ENCODE data around the gene MICAL2.

MICAL2 gene

DNA sequence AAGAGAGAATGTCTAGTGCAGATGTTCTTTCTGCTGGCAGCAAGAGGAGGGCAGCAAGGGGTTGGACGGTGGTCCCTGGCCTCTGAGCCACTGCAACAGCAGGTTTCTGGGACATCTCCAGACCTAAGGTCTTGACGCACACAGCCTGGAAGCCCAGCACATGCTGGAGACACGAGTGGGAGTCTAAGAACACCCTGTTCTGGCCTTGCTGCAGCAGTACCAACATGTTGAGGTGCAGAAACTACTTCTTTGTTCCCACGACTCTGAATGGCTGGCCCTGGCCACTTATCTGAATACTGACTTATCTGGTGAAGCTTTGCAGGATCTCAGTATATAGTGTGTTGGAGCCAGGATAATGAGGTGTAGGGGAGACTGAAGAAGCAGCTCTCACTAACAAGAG lies 6.8 kb downstream of the MICAL2 start:
- no peaks in the 10 kb centered on the region for H3K9me3 ChIP-seq
- no peaks in the 10 kb centered on the region for H3K36me3 ChIP-seq
- H3K4me3 ChIP-seq (ENCODE audit: low read depth, low read length), result no peak overlapping the region
- TF ChIP-seq, protein P1, sequence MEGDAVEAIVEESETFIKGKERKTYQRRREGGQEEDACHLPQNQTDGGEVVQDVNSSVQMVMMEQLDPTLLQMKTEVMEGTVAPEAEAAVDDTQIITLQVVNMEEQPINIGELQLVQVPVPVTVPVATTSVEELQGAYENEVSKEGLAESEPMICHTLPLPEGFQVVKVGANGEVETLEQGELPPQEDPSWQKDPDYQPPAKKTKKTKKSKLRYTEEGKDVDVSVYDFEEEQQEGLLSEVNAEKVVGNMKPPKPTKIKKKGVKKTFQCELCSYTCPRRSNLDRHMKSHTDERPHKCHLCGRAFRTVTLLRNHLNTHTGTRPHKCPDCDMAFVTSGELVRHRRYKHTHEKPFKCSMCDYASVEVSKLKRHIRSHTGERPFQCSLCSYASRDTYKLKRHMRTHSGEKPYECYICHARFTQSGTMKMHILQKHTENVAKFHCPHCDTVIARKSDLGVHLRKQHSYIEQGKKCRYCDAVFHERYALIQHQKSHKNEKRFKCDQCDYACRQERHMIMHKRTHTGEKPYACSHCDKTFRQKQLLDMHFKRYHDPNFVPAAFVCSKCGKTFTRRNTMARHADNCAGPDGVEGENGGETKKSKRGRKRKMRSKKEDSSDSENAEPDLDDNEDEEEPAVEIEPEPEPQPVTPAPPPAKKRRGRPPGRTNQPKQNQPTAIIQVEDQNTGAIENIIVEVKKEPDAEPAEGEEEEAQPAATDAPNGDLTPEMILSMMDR (IDR thresholded peaks at IDR 0.05; ENCODE audit: low read depth, low read length), result no peak
- no peaks in the 10 kb centered on the region for H3K27me3 ChIP-seq
- H3K4me1 ChIP-seq, result no peaks in the 10 kb centered on the region
- DNase-seq, result no peak

DNA sequence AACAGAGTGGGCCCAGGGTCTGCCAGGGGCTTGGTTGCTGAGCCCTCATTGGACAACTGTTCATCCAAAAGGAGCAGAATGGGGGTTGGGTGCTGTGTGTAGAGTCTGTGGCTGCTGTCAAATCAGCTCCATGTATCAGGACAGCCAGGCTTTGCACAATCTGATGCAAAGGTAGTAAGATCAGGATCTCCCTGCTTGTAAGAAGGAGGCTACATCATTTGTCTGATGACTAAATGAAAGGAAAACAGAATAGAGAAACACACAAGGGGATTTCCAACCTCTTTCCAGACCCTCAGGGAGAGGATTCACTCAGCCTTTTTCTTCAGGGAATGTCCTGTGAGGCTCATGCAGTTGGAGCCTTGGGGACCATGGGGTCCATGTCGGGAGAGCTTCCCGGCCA lies 7.2 kb downstream of the MICAL2 start:
- DNase-seq, result no peak
- no peaks in the 10 kb centered on the region for H3K36me3 ChIP-seq
- H3K9me3 ChIP-seq, result no peaks in the 10 kb centered on the region
- TF ChIP-seq, protein P1 (IDR thresholded peaks at IDR 0.05; ENCODE audit: low read depth, low read length), result no peak
- no peak overlapping the region for H3K4me3 ChIP-seq (ENCODE audit: low read depth, low read length)
- H3K4me1 ChIP-seq, result no peaks in the 10 kb centered on the region
- no peaks in the 10 kb centered on the region for H3K27me3 ChIP-seq

DNA sequence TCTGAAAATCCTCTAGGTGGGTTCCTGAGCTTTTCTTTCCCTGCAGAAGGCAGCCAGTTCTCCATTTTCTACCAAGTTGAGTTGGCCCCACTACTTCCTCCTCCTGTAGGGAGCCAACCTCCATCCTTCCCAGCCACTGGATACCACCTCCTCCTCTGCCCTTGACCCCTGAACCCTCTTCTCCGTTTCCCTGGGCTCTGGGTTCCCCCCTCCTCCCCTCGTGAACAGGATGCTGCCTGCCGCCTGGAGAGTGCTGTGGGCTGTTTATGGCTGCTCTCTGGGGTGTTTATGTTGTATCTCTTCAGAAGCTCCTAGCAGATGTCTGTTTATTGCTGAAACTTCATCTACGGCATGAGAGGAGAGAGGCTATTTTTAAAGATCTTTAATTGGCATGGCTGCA lies 8.6 kb downstream of the MICAL2 start:
- no peak for DNase-seq
- no peaks in the 10 kb centered on the region for H3K9me3 ChIP-seq
- no peaks in the 10 kb centered on the region for H3K27me3 ChIP-seq
- no peaks in the 10 kb centered on the region for H3K4me1 ChIP-seq
- H3K4me3 ChIP-seq (ENCODE audit: low read depth, low read length), result no peak overlapping the region
- no peaks in the 10 kb centered on the region for H3K36me3 ChIP-seq
- TF ChIP-seq, protein P1 (IDR thresholded peaks at IDR 0.05; ENCODE audit: low read depth, low read length), result no peak

DNA sequence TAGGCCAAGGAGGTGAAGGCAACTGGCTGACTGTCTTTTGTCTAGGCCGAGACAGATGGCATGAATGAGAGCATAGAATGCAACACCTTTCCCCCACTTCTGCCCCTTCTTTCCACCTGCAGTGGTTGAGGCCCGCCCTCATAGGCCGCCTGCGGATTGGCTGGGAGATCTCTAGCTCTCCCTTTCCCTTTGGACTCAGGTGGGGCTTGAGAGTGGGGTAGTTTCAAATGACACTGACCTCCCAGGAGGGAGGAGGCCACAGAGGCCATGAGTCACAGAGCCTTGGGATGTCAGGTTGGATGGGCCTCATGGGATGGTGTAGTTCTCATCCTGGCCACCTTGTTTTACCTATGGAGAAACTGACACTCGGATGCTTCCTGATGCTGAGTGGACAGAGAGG lies 9.1 kb downstream of the MICAL2 start:
- Histone ChIP-seq H3K4me1 (no peaks in the 10 kb centered on the region), H3K36me3 (no peaks in the 10 kb centered on the region), H3K9me3 (no peaks in the 10 kb centered on the region), H3K4me3 (ENCODE audit: low read depth, low read length) (no peak overlapping the region), H3K27me3 (no peaks in the 10 kb centered on the region)
- TF ChIP-seq, protein P1 (IDR thresholded peaks at IDR 0.05; ENCODE audit: low read depth, low read length), result no peak
- DNase-seq, result no peak

DNA sequence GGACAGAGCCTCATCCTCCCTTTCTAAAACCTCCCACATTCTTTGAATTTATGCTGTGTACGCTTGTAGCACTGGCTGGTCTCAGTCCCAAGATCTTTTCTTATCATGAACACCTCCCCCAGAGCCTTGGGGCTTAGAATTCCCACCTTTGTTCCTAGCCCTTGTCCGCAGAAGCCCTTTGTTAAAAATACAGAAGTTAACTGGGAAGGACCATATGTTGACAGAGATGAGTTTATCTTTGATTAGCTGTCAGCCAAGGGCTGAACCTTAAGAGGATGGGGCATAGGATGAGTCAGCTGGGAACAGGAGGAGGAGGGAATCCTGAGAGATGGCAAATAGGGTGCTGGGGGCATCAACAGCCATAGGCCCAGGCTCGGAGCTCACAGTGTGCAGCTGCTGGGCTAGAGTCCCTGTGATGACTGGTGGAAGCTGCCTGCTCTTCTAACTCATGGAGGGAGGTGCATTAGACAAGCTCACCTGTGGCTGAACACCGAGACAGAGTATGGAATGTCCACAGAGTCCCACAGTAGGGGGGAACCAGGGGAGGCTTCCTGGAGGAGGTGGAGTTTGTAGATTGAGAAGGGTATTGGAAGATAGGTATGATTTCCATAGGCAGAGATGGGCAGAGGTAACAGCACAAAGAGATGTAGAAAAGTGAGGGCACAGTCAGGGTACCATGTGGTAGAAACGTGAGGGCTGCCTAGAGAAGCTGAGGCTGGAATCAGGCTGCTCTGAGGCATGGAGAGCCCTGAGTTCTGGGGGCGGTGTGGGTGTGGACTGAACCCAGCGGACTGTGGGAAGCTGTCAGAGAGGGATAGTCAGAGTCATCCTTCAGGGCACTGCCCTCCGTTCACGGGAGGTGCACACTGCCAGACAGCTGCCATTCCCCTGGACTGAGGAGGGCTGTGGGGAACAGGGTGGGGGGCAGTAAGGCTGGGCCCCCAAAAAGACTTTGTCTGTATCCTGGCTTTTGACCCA lies 9.9 kb downstream of the MICAL2 start:
- Histone ChIP-seq H3K27me3 (no peaks in the 10 kb centered on the region), H3K36me3 (no peaks in the 10 kb centered on the region), H3K4me1 (no peaks in the 10 kb centered on the region), H3K4me3 (ENCODE audit: low read depth, low read length) (no peak overlapping the region), H3K9me3 (no peaks in the 10 kb centered on the region)
- TF ChIP-seq, protein P1 (IDR thresholded peaks at IDR 0.05; ENCODE audit: low read depth, low read length), result no peak
- DNase-seq, result no peak

DNA sequence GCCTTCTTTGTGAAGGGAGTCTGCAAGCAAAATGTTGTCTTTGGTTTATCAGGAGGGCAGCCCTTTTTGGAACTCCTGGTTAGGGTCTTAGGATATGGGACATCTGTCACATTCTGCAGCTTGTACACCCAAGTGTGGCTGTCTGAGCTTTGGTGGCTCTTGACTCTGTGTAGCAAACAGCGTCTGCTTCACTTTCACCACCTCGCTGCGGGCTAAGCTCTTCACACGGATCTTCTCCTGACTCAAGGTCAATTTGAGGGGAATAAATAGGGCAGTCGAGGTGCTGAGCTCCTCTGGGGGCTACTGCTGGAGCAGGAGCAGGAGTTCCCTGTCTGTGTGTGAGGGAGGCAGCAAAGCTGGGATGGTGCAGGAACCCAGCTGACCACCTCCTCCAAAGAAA lies 10.6 kb downstream of the MICAL2 start:
- TF ChIP-seq, protein P1 (IDR thresholded peaks at IDR 0.05; ENCODE audit: low read depth, low read length), result no peak
- no peaks in the 10 kb centered on the region for H3K27me3 ChIP-seq
- no peaks in the 10 kb centered on the region for H3K9me3 ChIP-seq
- H3K4me1 ChIP-seq, result no peaks in the 10 kb centered on the region
- no peak overlapping the region for H3K4me3 ChIP-seq (ENCODE audit: low read depth, low read length)
- no peaks in the 10 kb centered on the region for H3K36me3 ChIP-seq
- no peak for DNase-seq
